Naive B cell (primary cell): ENCODE results near the gene AJM1. TPM values are rescaled to one million over a fixed set of nuclear protein-coding genes. Genes with fewer than 3 reads are reported as not detected.

Source experiments
- ATAC-seq, 2 donors: fragments of 150-1000 bp; cut with Tn5 transposase; 2 replicates each; pipeline ENCODE4 v1.10.0; 2021; ENCODE audit warnings: low read depth in 2 of 2, mild to moderate bottlenecking in 2 of 2, moderate library complexity in 2 of 2
- DNase-seq: peaks from one replicate; pipeline ENCODE4 v3.0.0; 2022
- H3K27ac Mint-ChIP-seq, 6 donors: one replicate each; pipeline ENCODE4 v1.8.0; 2020 to 2022; ENCODE audit warnings: mild to moderate bottlenecking in 6 of 6, mixed read lengths in 6 of 6, moderate library complexity in 5 of 6, inconsistent platforms in 2 of 6
- H3K27me3 Mint-ChIP-seq, 3 donors: one replicate each; pipeline ENCODE4 v1.8.0; 2021 to 2022; ENCODE audit warnings: mixed read lengths in 3 of 3, mild to moderate bottlenecking in 1 of 3
- H3K36me3 Mint-ChIP-seq, 2 donors: one replicate each; pipeline ENCODE4 v1.8.0; 2020 to 2022; ENCODE audit warnings: mixed read lengths in 2 of 2, inconsistent platforms in 1 of 2, mild to moderate bottlenecking in 1 of 2
- H3K4me1 Mint-ChIP-seq, 3 donors: one replicate each; pipeline ENCODE4 v1.8.0; 2020 to 2022; ENCODE audit warnings: mixed read lengths in 3 of 3, inconsistent platforms in 1 of 3, mild to moderate bottlenecking in 1 of 3, moderate library complexity in 1 of 3
- H3K4me3 Mint-ChIP-seq, 8 donors: one replicate each; pipeline ENCODE4 v1.8.0; 2020 to 2022; ENCODE audit warnings: mild to moderate bottlenecking in 8 of 8, mixed read lengths in 8 of 8, moderate library complexity in 8 of 8, inconsistent platforms in 2 of 8
- H3K9me3 Mint-ChIP-seq, 7 donors: one replicate each; pipeline ENCODE4 v1.8.0; 2020 to 2022; ENCODE audit warnings: mixed read lengths in 7 of 7, mild to moderate bottlenecking in 5 of 7, inconsistent platforms in 2 of 7, moderate library complexity in 1 of 7
- polyA plus RNA-seq, 6 donors: library from polyadenylated mRNA; unstranded; fragments of 300-500 nt; fragmentation: Illumina TruSeq; gene quantifications; one replicate each; pipeline ENCODE4 v1.2.3, GENCODE V29; 2021; ENCODE audit warnings: low read depth in 6 of 6

AJM1 gene
- polyA plus RNA-seq, 6 donors from 2014 or later = 0.08 TPM; not detected in 5

- H3K9me3 Mint-ChIP-seq = no peaks in the 10 kb centered on the region
- H3K4me3 Mint-ChIP-seq = peak overlapping the region in 5 of 8 donors; percentile 12 to 78 (median 47)
- peak overlapping the region in 2 of 6 donors; percentile 59 to 60 for H3K27ac Mint-ChIP-seq
- no peak for ATAC-seq
- peaks cover 4 to 7% of the 10 kb centered on the region in 2 donors for H3K36me3 Mint-ChIP-seq
- H3K27me3 Mint-ChIP-seq = peaks cover 0 to 7% (median 0%) of the 10 kb centered on the region in 3 donors
- H3K4me1 Mint-ChIP-seq = peaks cover 10 to 13% (median 12%) of the 10 kb centered on the region in 3 donors
- DNase-seq = no peak
These were observed 21.1 kb upstream of the AJM1 start for GRCh38 chr9:136820971-136821825.

GRCh38 chr9:136821826-136822544 is 20.3 kb upstream of the AJM1 start:
- H3K36me3 Mint-ChIP-seq = peaks cover 2 to 3% of the 10 kb centered on the region in 2 donors
- ATAC-seq (no peak), DNase-seq (no peak)
- no peak overlapping the region for H3K4me3 Mint-ChIP-seq
- H3K27ac Mint-ChIP-seq = peak overlapping the region in 2 of 6 donors; percentile 49 to 51
- peaks cover 10 to 11% (median 11%) of the 10 kb centered on the region in 3 donors for H3K4me1 Mint-ChIP-seq
- peaks cover 0 to 7% (median 0%) of the 10 kb centered on the region in 3 donors for H3K27me3 Mint-ChIP-seq
- no peaks in the 10 kb centered on the region for H3K9me3 Mint-ChIP-seq

- Mint-ChIP-seq H3K4me3 (no peak overlapping the region), H3K27ac (no peak overlapping the region), H3K4me1 (peaks cover 9 to 14% (median 9%) of the 10 kb centered on the region in 3 donors), H3K36me3 (no peaks in the 10 kb centered on the region), H3K9me3 (no peaks in the 10 kb centered on the region), H3K27me3 (peaks cover 0 to 7% (median 0%) of the 10 kb centered on the region in 3 donors)
- ATAC-seq (no peak), DNase-seq (no peak)
These were observed 18.9 kb upstream of the AJM1 start for GRCh38 chr9:136823136-136824046.

- no peak for DNase-seq
- Mint-ChIP-seq H3K4me3 (no peak overlapping the region), H3K27ac (no peak overlapping the region), H3K27me3 (peaks cover 0 to 7% (median 0%) of the 10 kb centered on the region in 3 donors), H3K9me3 (no peaks in the 10 kb centered on the region), H3K36me3 (no peaks in the 10 kb centered on the region), H3K4me1 (peaks cover 5 to 14% (median 9%) of the 10 kb centered on the region in 3 donors)
- no peak for ATAC-seq
These were observed 17.6 kb upstream of the AJM1 start for GRCh38 chr9:136824496-136825225.

DNA sequence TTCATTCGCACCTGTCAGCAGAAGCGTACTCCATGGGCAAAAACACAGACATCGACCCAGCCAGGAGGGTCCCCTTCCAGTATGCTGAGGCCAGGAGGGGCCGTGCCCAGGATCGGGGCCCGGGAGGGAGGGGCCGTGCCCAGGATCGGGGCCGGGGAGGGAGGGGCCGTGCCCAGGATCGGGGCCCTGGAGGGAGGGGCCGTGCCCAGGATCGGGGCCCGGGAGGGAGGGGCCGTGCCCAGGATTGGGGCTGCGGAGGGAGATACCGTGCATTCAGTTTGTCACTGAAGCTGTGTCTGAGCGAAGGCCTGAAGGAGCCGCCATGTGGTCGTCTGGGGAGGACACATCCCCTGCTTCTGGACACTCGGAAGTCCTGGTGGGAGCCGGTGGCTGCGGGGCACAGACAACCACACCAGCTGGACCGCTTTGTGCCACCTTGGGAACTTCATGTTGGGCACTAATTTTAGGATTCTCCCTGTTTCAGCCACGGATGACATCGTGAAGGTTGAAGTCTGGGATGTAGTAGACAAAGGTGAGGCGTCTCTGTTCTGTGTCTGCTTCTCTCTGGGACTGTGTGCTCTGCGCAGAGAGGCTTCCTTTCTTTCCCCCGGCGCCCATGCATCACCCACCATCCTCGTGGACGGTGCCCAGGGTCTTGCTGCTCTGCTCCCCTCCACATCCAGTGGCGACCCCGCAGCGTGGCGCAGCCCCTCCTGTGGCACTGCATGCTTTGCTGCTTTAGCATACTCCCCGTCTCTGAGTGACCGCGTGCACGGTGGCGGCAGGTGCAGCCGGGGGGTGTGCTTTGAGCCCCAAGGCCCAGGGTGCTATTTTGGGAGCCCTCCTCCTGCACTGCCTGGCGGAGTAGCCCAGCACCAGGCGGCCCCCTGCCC is 16.7 kb upstream of the AJM1 start:
- peaks cover 5 to 12% (median 7%) of the 10 kb centered on the region in 3 donors for H3K4me1 Mint-ChIP-seq

GRCh38 chr9:136826188-136826541 is 16.1 kb upstream of the AJM1 start:
- no peak for ATAC-seq
- Mint-ChIP-seq H3K27ac (no peak overlapping the region), H3K27me3 (peaks cover 0 to 2% (median 0%) of the 10 kb centered on the region in 3 donors), H3K4me1 (peaks cover under 1 to 6% (median under 1%) of the 10 kb centered on the region in 3 donors), H3K36me3 (no peaks in the 10 kb centered on the region), H3K9me3 (no peaks in the 10 kb centered on the region), H3K4me3 (no peak overlapping the region)
- DNase-seq = no peak

More for the DNA sequence above, 16.7 kb upstream of the AJM1 start:
- Mint-ChIP-seq H3K27ac (no peak overlapping the region), H3K36me3 (no peaks in the 10 kb centered on the region), H3K4me3 (no peak overlapping the region), H3K27me3 (peaks cover 0 to 7% (median 0%) of the 10 kb centered on the region in 3 donors), H3K9me3 (no peaks in the 10 kb centered on the region)
- no peak for DNase-seq
- no peak for ATAC-seq

GRCh38 chr9:136826703-136827582 is 15.3 kb upstream of the AJM1 start:
- Mint-ChIP-seq H3K27me3 (no peaks in the 10 kb centered on the region), H3K36me3 (no peaks in the 10 kb centered on the region), H3K4me1 (peaks cover 0 to 5% (median 0%) of the 10 kb centered on the region in 3 donors), H3K27ac (no peak overlapping the region), H3K9me3 (no peaks in the 10 kb centered on the region), H3K4me3 (no peak overlapping the region)
- no peak for DNase-seq
- no peak for ATAC-seq

DNA sequence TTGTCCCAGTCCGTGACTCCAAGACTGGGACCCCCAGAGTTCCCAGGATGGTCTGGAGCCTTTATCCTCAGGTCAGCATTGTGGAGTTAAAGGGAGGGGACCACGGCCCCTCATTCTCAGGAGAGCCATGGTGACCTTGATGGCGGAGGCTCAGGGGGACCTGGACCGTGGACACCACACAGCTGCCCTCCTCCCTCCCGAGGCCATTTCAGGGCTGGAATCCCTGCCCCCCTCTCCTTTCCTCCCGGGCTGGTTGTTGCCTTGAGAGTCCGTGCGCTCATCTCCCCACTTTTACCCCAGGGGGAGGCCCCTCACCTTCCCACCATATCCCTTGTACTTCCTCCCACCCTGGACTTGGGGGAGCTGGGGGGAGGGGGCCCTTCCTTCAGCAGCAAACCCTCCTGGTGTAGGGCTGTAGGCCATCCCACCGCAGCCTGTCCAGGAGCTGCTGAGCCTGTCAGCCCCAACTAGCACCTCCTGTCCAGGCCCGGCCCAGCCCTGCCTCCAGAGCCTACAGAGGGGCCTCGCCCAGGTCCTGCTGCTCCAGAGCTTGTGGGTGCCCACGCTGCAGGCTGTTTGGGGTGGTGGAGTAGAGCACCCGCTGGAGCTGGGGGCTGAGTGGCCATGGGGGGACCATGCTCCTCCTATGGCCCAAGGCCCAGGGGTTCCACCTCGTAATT is 14.3 kb upstream of the AJM1 start:
- H3K36me3 Mint-ChIP-seq = no peaks in the 10 kb centered on the region
- no peak for ATAC-seq
- no peak overlapping the region for H3K27ac Mint-ChIP-seq
- H3K9me3 Mint-ChIP-seq = no peaks in the 10 kb centered on the region
- no peak overlapping the region for H3K4me3 Mint-ChIP-seq
- peaks cover 0 to 5% (median 0%) of the 10 kb centered on the region in 3 donors for H3K4me1 Mint-ChIP-seq
- no peaks in the 10 kb centered on the region for H3K27me3 Mint-ChIP-seq
- no peak for DNase-seq

GRCh38 chr9:136828474-136829140 is 13.7 kb upstream of the AJM1 start:
- Mint-ChIP-seq H3K4me3 (no peak overlapping the region), H3K36me3 (no peaks in the 10 kb centered on the region), H3K9me3 (no peaks in the 10 kb centered on the region), H3K27me3 (no peaks in the 10 kb centered on the region), H3K27ac (no peak overlapping the region), H3K4me1 (peaks cover 0 to 5% (median 0%) of the 10 kb centered on the region in 3 donors)
- DNase-seq (no peak), ATAC-seq (no peak)

GRCh38 chr9:136829412-136829811 is 12.9 kb upstream of the AJM1 start:
- no peaks in the 10 kb centered on the region for H3K27me3 Mint-ChIP-seq
- no peaks in the 10 kb centered on the region for H3K36me3 Mint-ChIP-seq
- peaks cover 0 to 5% (median 0%) of the 10 kb centered on the region in 3 donors for H3K4me1 Mint-ChIP-seq
- no peaks in the 10 kb centered on the region for H3K9me3 Mint-ChIP-seq
- no peak overlapping the region for H3K4me3 Mint-ChIP-seq
- DNase-seq (no peak), ATAC-seq (no peak)
- no peak overlapping the region for H3K27ac Mint-ChIP-seq
